H9 (cell line): ENCODE measurements around the gene KCND2. TPM values are rescaled to one million over a fixed set of nuclear protein-coding genes. Genes with fewer than 3 reads are reported as not detected.

Source experiments
- DNase-seq: peaks from one replicate; pipeline ENCODE4 v3.0.0-alpha.2; 2017
- H2AFZ ChIP-seq: one replicate; pipeline ENCODE4 v1.6.1; 2013; ENCODE audit warnings: mild to moderate bottlenecking, low read length, control low read depth, moderate library complexity
- H2AK5ac ChIP-seq: 2 replicates; pipeline ENCODE4 v1.6.1; 2013; ENCODE audit warnings: low read length, control low read depth, mixed read lengths; ENCODE audit not compliant: insufficient read length
- H2BK120ac ChIP-seq: one replicate; pipeline ENCODE4 v1.6.1; 2013; ENCODE audit warnings: low read depth, mild to moderate bottlenecking, low read length, control low read depth, inconsistent platforms; ENCODE audit not compliant: poor library complexity, severe bottlenecking
- H2BK12ac ChIP-seq: 2 replicates; pipeline ENCODE4 v1.6.1; 2013; ENCODE audit warnings: low read length, control low read depth, mixed read lengths, low read depth; ENCODE audit not compliant: insufficient read length
- H2BK15ac ChIP-seq: 2 replicates; pipeline ENCODE4 v1.6.1; 2013; ENCODE audit warnings: low read depth, low read length, control low read depth
- H2BK20ac ChIP-seq: one replicate; pipeline ENCODE4 v1.6.1; 2013; ENCODE audit warnings: low read depth, mild to moderate bottlenecking, low read length, control low read depth, inconsistent platforms; ENCODE audit not compliant: poor library complexity, severe bottlenecking
- H2BK5ac ChIP-seq: 2 replicates; pipeline ENCODE4 v1.6.1; 2013; ENCODE audit warnings: low read length, control low read depth, mixed read lengths; ENCODE audit not compliant: insufficient read length
- H3K14ac ChIP-seq: 2 replicates; pipeline ENCODE4 v1.6.1; 2013; ENCODE audit warnings: low read length, control low read depth; ENCODE audit not compliant: insufficient read depth
- H3K18ac ChIP-seq: 2 replicates; pipeline ENCODE4 v1.6.1; 2013; ENCODE audit warnings: low read depth, mild to moderate bottlenecking, mixed read lengths, low read length, control low read depth; ENCODE audit not compliant: insufficient read length
- H3K23ac ChIP-seq: 2 replicates; pipeline ENCODE4 v1.6.1; 2013; ENCODE audit warnings: low read length, control low read depth, mixed read lengths, low read depth; ENCODE audit not compliant: insufficient read length
- H3K23me2 ChIP-seq: 2 replicates; pipeline ENCODE4 v1.6.1; 2013; ENCODE audit warnings: low read depth, mild to moderate bottlenecking, mixed read lengths, low read length, control low read depth; ENCODE audit not compliant: insufficient read length, poor library complexity, severe bottlenecking
- H3K27ac ChIP-seq: 2 replicates; pipeline ENCODE4 v1.5.1; 2013; ENCODE audit warnings: low read length, control low read depth, mixed read lengths, low read depth; ENCODE audit not compliant: insufficient read length
- H3K27me3 ChIP-seq: 2 replicates; pipeline ENCODE4 v1.6.1; 2013; ENCODE audit warnings: low read length, control low read depth, inconsistent platforms; ENCODE audit not compliant: insufficient read depth
- H3K4ac ChIP-seq: 2 replicates; pipeline ENCODE4 v1.6.1; 2013; ENCODE audit warnings: low read depth, mild to moderate bottlenecking, control low read depth, inconsistent platforms, low read length, moderate library complexity
- H3K4me1 ChIP-seq: 2 replicates; pipeline ENCODE4 v1.6.1; 2013; ENCODE audit warnings: low read length, control low read depth, inconsistent platforms; ENCODE audit not compliant: insufficient read depth
- H3K4me2 ChIP-seq: 2 replicates; pipeline ENCODE4 v1.6.1; 2013; ENCODE audit warnings: low read length, control low read depth, mixed read lengths; ENCODE audit not compliant: insufficient read length, insufficient read depth
- H3K56ac ChIP-seq: 2 replicates; pipeline ENCODE4 v1.6.1; 2013; ENCODE audit warnings: low read depth, mild to moderate bottlenecking, mixed read lengths, low read length, control low read depth; ENCODE audit not compliant: insufficient read length
- H3K79me1 ChIP-seq: 2 replicates; pipeline ENCODE4 v1.6.1; 2013; ENCODE audit warnings: low read depth, mild to moderate bottlenecking, moderate library complexity, low read length, control low read depth, inconsistent platforms; ENCODE audit not compliant: insufficient read depth, poor library complexity, severe bottlenecking
- H3K79me2 ChIP-seq: 2 replicates; pipeline ENCODE4 v1.6.1; 2013; ENCODE audit warnings: low read length, control low read depth, inconsistent platforms; ENCODE audit not compliant: insufficient read depth
- H3K9ac ChIP-seq: 2 replicates; pipeline ENCODE4 v1.6.1; 2013; ENCODE audit warnings: low read length, control low read depth, mixed read lengths; ENCODE audit not compliant: insufficient read length; ENCODE audit errors: extremely low read depth
- H3K9me3 ChIP-seq: one replicate; pipeline ENCODE4 v1.6.1; 2013; ENCODE audit warnings: low read depth, low read length, inconsistent platforms; ENCODE audit not compliant: control insufficient read depth
- H3T11ph ChIP-seq: one replicate; pipeline ENCODE4 v1.6.1; 2013; ENCODE audit warnings: mild to moderate bottlenecking, low read length, control low read depth, inconsistent platforms
- H4K20me1 ChIP-seq: one replicate; pipeline ENCODE4 v1.6.1; 2013; ENCODE audit not compliant: control insufficient read depth, insufficient read length, insufficient read depth
- H4K5ac ChIP-seq: 2 replicates; pipeline ENCODE4 v1.6.1; 2013; ENCODE audit warnings: low read depth, mild to moderate bottlenecking, mixed read lengths, low read length, control low read depth; ENCODE audit not compliant: insufficient read length
- H4K8ac ChIP-seq: replicated peaks from 2 replicates; pipeline ENCODE4 v1.6.1; 2013; ENCODE audit warnings: low read length, control low read depth, mixed read lengths, low read depth; ENCODE audit not compliant: insufficient read length
- H4K91ac ChIP-seq: 2 replicates; pipeline ENCODE4 v1.6.1; 2013; ENCODE audit warnings: low read depth, mild to moderate bottlenecking, moderate library complexity, mixed read lengths, low read length, control low read depth; ENCODE audit not compliant: insufficient read length
- H3K27ac Mint-ChIP-seq, 3 experiments: 2 replicates in 2 of 3; 3 replicates in 1 of 3; pipeline ENCODE4 v1.8.0; 2020 to 2021; ENCODE audit warnings: mixed read lengths in 3 of 3, mild to moderate bottlenecking in 1 of 3, moderate library complexity in 1 of 3
- H3K27me3 Mint-ChIP-seq: 2 replicates; pipeline ENCODE4 v1.8.0; 2021; ENCODE audit warnings: low read depth, mild to moderate bottlenecking, moderate library complexity, mixed read lengths
- H3K36me3 Mint-ChIP-seq, 3 experiments: 2 replicates in 2 of 3; 3 replicates in 1 of 3; pipeline ENCODE4 v1.8.0; 2020 to 2021; ENCODE audit warnings: low read depth in 3 of 3, mixed read lengths in 3 of 3; ENCODE audit not compliant: insufficient read depth in 1 of 3
- H3K4me1 Mint-ChIP-seq, 2 experiments: 2 replicates each; pipeline ENCODE4 v1.8.0; 2020; ENCODE audit warnings: mixed read lengths in 2 of 2
- H3K4me3 Mint-ChIP-seq, 2 experiments: 2 replicates in 1 of 2; 3 replicates in 1 of 2; pipeline ENCODE4 v1.8.0; 2020 to 2021; ENCODE audit warnings: mild to moderate bottlenecking in 2 of 2, mixed read lengths in 2 of 2, moderate library complexity in 1 of 2
- H3K9me3 Mint-ChIP-seq, 2 experiments: 2 replicates in 1 of 2; 3 replicates in 1 of 2; pipeline ENCODE4 v1.8.0; 2020; ENCODE audit warnings: mild to moderate bottlenecking in 2 of 2, mixed read lengths in 2 of 2, moderate library complexity in 1 of 2
- total RNA-seq: library from RNA; stranded (reverse); gene quantifications from 2 replicates; pipeline ENCODE4 v1.2.1, GENCODE V29; 2021
- TF ChIP-seq, protein P1 (sequence below): fragments of 200-600 bp; sonication (generic); conservative IDR thresholded peaks from 3 replicates; pipeline ENCODE4 v1.8.0; 2021; ENCODE audit warnings: antibody characterized with exemption, mild to moderate bottlenecking

KCND2 gene
- total RNA-seq, 1 experiment from 2014 or later, result 6.4 TPM

DNA sequence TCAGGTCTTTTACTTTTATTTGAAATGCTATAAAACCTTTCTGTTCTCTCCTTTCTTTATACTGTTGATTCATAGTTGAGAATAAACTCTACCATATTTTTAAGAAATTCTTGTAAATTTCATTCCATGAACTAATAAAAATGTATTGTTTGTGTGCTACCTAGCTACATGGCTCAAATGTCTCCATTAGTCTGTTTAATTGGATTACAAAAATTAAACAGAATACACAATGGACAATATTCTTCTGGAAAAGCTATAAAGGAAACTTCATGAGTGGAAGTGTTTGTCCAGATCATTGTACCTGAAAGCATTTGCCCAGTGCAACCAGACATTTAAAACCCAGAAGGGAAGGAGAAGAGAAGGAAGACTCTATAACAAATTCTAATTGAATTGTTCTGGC lies 20.1 kb downstream of the KCND2 start:
- H4K5ac ChIP-seq, result no peak overlapping the region
- H3K23me2 ChIP-seq, result no peaks in the 10 kb centered on the region
- no peak overlapping the region for H2BK20ac ChIP-seq
- H2BK12ac ChIP-seq, result no peak overlapping the region
- TF ChIP-seq, protein P1, sequence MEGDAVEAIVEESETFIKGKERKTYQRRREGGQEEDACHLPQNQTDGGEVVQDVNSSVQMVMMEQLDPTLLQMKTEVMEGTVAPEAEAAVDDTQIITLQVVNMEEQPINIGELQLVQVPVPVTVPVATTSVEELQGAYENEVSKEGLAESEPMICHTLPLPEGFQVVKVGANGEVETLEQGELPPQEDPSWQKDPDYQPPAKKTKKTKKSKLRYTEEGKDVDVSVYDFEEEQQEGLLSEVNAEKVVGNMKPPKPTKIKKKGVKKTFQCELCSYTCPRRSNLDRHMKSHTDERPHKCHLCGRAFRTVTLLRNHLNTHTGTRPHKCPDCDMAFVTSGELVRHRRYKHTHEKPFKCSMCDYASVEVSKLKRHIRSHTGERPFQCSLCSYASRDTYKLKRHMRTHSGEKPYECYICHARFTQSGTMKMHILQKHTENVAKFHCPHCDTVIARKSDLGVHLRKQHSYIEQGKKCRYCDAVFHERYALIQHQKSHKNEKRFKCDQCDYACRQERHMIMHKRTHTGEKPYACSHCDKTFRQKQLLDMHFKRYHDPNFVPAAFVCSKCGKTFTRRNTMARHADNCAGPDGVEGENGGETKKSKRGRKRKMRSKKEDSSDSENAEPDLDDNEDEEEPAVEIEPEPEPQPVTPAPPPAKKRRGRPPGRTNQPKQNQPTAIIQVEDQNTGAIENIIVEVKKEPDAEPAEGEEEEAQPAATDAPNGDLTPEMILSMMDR, result no peak
- Mint-ChIP-seq H3K9me3 (no peaks in the 10 kb centered on the region), H3K36me3 (no peaks in the 10 kb centered on the region; a peak in 1 of 7 replicates), H3K4me1 (no peaks in the 10 kb centered on the region), H3K27ac (no peak overlapping the region), H3K27me3 (no peaks in the 10 kb centered on the region), H3K4me3 (no peak overlapping the region)
- H2BK5ac ChIP-seq, result no peak overlapping the region
- no peaks in the 10 kb centered on the region for H3K79me1 ChIP-seq
- no peak overlapping the region for H4K8ac ChIP-seq
- DNase-seq, result no peak
- no peak overlapping the region for H2AFZ ChIP-seq
- H3K4ac ChIP-seq, result no peak overlapping the region
- no peaks in the 10 kb centered on the region for H3K27me3 ChIP-seq
- H3K79me2 ChIP-seq, result no peaks in the 10 kb centered on the region
- H3K23ac ChIP-seq, result no peak overlapping the region
- H2BK120ac ChIP-seq, result no peak overlapping the region
- no peak overlapping the region for H3K18ac ChIP-seq
- H3K4me1 ChIP-seq, result no peaks in the 10 kb centered on the region
- H2BK15ac ChIP-seq, result no peak overlapping the region
- no peak overlapping the region for H3K9ac ChIP-seq
- no peak overlapping the region for H4K91ac ChIP-seq
- H3K4me2 ChIP-seq, result no peak overlapping the region
- no peaks in the 10 kb centered on the region for H3K9me3 ChIP-seq
- no peaks in the 10 kb centered on the region for H4K20me1 ChIP-seq
- H3K56ac ChIP-seq, result no peak overlapping the region
- no peak overlapping the region for H2AK5ac ChIP-seq
- H3T11ph ChIP-seq, result no peak overlapping the region
- no peak overlapping the region for H3K14ac ChIP-seq
- no peak overlapping the region for H3K27ac ChIP-seq
